Duodenal mucosa (tissue), 2 donors: Measurements from ENCODE around the gene CCL20.

Experiments
- H3K27ac ChIP-seq: one replicate; pipeline ENCODE4 v1.7.0; 2013; ENCODE audit warnings: low read depth, low read length
- H3K27me3 ChIP-seq, 2 donors: one replicate each; pipeline ENCODE4 v1.7.0; 2013; ENCODE audit warnings: low read length in 2 of 2, control low read depth in 1 of 2; ENCODE audit not compliant: insufficient read depth in 2 of 2, control insufficient read depth in 1 of 2
- H3K36me3 ChIP-seq, 2 donors: one replicate each; pipeline ENCODE4 v1.7.0; 2013; ENCODE audit warnings: low read length in 2 of 2, control low read depth in 1 of 2; ENCODE audit not compliant: insufficient read depth in 2 of 2, control insufficient read depth in 1 of 2
- H3K4me1 ChIP-seq, 2 donors: one replicate each; pipeline ENCODE4 v1.7.0; 2013; ENCODE audit warnings: low read length in 2 of 2, control low read depth in 1 of 2; ENCODE audit not compliant: insufficient read depth in 2 of 2, control insufficient read depth in 1 of 2
- H3K4me3 ChIP-seq, 2 donors: one replicate each; pipeline ENCODE4 v1.7.0; 2013; ENCODE audit warnings: low read length in 2 of 2, low read depth in 1 of 2
- H3K9ac ChIP-seq, 2 donors: one replicate each; pipeline ENCODE4 v1.7.0; 2013; ENCODE audit warnings: low read length in 2 of 2, low read depth in 1 of 2
- H3K9me3 ChIP-seq, 2 donors: one replicate each; pipeline ENCODE4 v1.7.0; 2013; ENCODE audit warnings: low read length in 2 of 2, control low read depth in 1 of 2; ENCODE audit not compliant: control insufficient read depth in 1 of 2

The CCL20 gene

GRCh38 chr2:227818675-227819397 is 5.2 kb downstream of the CCL20 start:
- Histone ChIP-seq H3K36me3 (no peaks in the 10 kb centered on the region), H3K9me3 (no peaks in the 10 kb centered on the region), H3K9ac (no peak overlapping the region), H3K4me1 (peaks cover 26 to 39% of the 10 kb centered on the region in 2 donors), H3K27me3 (no peaks in the 10 kb centered on the region), H3K4me3 (peak overlapping the region in 1 of 2 donors; percentile 4), H3K27ac (no peak overlapping the region)

- Histone ChIP-seq H3K27ac (no peak overlapping the region), H3K4me3 (no peak overlapping the region)
These were observed 5.7 kb downstream of the CCL20 start for GRCh38 chr2:227819398-227819697.

GRCh38 chr2:227821043-227821942 is 7.7 kb downstream of the CCL20 start:
- Histone ChIP-seq H3K36me3 (no peaks in the 10 kb centered on the region), H3K27me3 (no peaks in the 10 kb centered on the region), H3K27ac (no peak overlapping the region)

More at GRCh38 chr2:227819398-227819697, 5.7 kb downstream of the CCL20 start:
- Histone ChIP-seq H3K27me3 (no peaks in the 10 kb centered on the region), H3K36me3 (no peaks in the 10 kb centered on the region), H3K9me3 (no peaks in the 10 kb centered on the region), H3K9ac (no peak overlapping the region), H3K4me1 (peaks cover 26 to 35% of the 10 kb centered on the region in 2 donors)

GRCh38 chr2:227822416-227823003 is 8.9 kb downstream of the CCL20 start:
- Histone ChIP-seq H3K9me3 (no peaks in the 10 kb centered on the region), H3K27ac (no peak overlapping the region), H3K36me3 (no peaks in the 10 kb centered on the region), H3K4me1 (peaks cover 33 to 38% of the 10 kb centered on the region in 2 donors), H3K27me3 (no peaks in the 10 kb centered on the region), H3K9ac (no peak overlapping the region), H3K4me3 (no peak overlapping the region)

More at GRCh38 chr2:227821043-227821942, 7.7 kb downstream of the CCL20 start:
- Histone ChIP-seq H3K4me3 (no peak overlapping the region), H3K4me1 (peaks cover 33 to 41% of the 10 kb centered on the region in 2 donors), H3K9ac (no peak overlapping the region), H3K9me3 (no peaks in the 10 kb centered on the region)

- H3K9ac ChIP-seq = no peak overlapping the region
- H3K27ac ChIP-seq = no peak overlapping the region
- H3K4me1 ChIP-seq = peaks cover 24% of the 10 kb centered on the region in 2 donors
- H3K9me3 ChIP-seq = no peaks in the 10 kb centered on the region
- no peaks in the 10 kb centered on the region for H3K36me3 ChIP-seq
- no peak overlapping the region for H3K4me3 ChIP-seq
- no peaks in the 10 kb centered on the region for H3K27me3 ChIP-seq
These were observed 10.3 kb downstream of the CCL20 start for GRCh38 chr2:227823922-227824321.

GRCh38 chr2:227824711-227825110 is 11.1 kb downstream of the CCL20 start:
- Histone ChIP-seq H3K9me3 (no peaks in the 10 kb centered on the region), H3K36me3 (no peaks in the 10 kb centered on the region), H3K4me1 (peaks cover 19 to 21% of the 10 kb centered on the region in 2 donors), H3K9ac (no peak overlapping the region), H3K27me3 (no peaks in the 10 kb centered on the region), H3K27ac (no peak overlapping the region), H3K4me3 (no peak overlapping the region)

GRCh38 chr2:227826019-227826521 is 12.4 kb downstream of the CCL20 start:
- no peak overlapping the region for H3K4me3 ChIP-seq
- no peak overlapping the region for H3K27ac ChIP-seq
- no peaks in the 10 kb centered on the region for H3K27me3 ChIP-seq
- H3K9me3 ChIP-seq = no peaks in the 10 kb centered on the region
- H3K9ac ChIP-seq = no peak overlapping the region
- peaks cover 10 to 16% of the 10 kb centered on the region in 2 donors for H3K4me1 ChIP-seq
- no peaks in the 10 kb centered on the region for H3K36me3 ChIP-seq

GRCh38 chr2:227826563-227826962 is 12.9 kb downstream of the CCL20 start:
- H3K4me1 ChIP-seq = peaks cover 6 to 13% of the 10 kb centered on the region in 2 donors
- no peak overlapping the region for H3K27ac ChIP-seq
- no peaks in the 10 kb centered on the region for H3K9me3 ChIP-seq
- no peak overlapping the region for H3K4me3 ChIP-seq
- no peaks in the 10 kb centered on the region for H3K36me3 ChIP-seq
- no peak overlapping the region for H3K9ac ChIP-seq
- no peaks in the 10 kb centered on the region for H3K27me3 ChIP-seq

- no peak overlapping the region for H3K4me3 ChIP-seq
- no peak overlapping the region for H3K27ac ChIP-seq
- no peaks in the 10 kb centered on the region for H3K9me3 ChIP-seq
- H3K9ac ChIP-seq = no peak overlapping the region
- no peaks in the 10 kb centered on the region for H3K27me3 ChIP-seq
- H3K36me3 ChIP-seq = no peaks in the 10 kb centered on the region
- peaks cover 6 to 13% of the 10 kb centered on the region in 2 donors for H3K4me1 ChIP-seq
These were observed 13.5 kb downstream of the CCL20 start for GRCh38 chr2:227827143-227827542.

- Histone ChIP-seq H3K27me3 (no peaks in the 10 kb centered on the region), H3K27ac (no peak overlapping the region), H3K36me3 (no peaks in the 10 kb centered on the region), H3K4me3 (no peak overlapping the region), H3K9me3 (no peaks in the 10 kb centered on the region), H3K9ac (no peak overlapping the region), H3K4me1 (peaks cover 6 to 13% of the 10 kb centered on the region in 2 donors)
These were observed 14.9 kb downstream of the CCL20 start for GRCh38 chr2:227828477-227828912.
